Effector CD8-positive, alpha-beta T cell (primary cell): ENCODE data around the gene CADPS.

Experiments
- DNase-seq: peaks from one replicate; lab custom pipeline; 2025; lab: John Stamatoyannopoulos, UW

CADPS gene

GRCh38 chr3:62688050-62688449, 187.2 kb downstream of the CADPS start:
- DNase-seq, result no peak

- no peak for DNase-seq
Measured at GRCh38 chr3:62686503-62687294, 188.5 kb downstream of the CADPS start.

GRCh38 chr3:62682826-62683225, 192.4 kb downstream of the CADPS start:
- DNase-seq, result no peak

- DNase-seq, result no peak
Measured at GRCh38 chr3:62679988-62680387, 195.2 kb downstream of the CADPS start.

GRCh38 chr3:62678841-62679240, 196.4 kb downstream of the CADPS start:
- no peak for DNase-seq

- DNase-seq, result no peak
Measured at GRCh38 chr3:62677926-62678325, 197.3 kb downstream of the CADPS start.

GRCh38 chr3:62676689-62677271, 198.4 kb downstream of the CADPS start:
- DNase-seq, result no peak

- no peak for DNase-seq
Measured at GRCh38 chr3:62675492-62675891, 199.7 kb downstream of the CADPS start.

- DNase-seq, result no peak
Measured at GRCh38 chr3:62672988-62673313, 202.3 kb downstream of the CADPS start.

GRCh38 chr3:62672270-62672987, 202.8 kb downstream of the CADPS start:
- DNase-seq, result no peak

GRCh38 chr3:62670351-62670750, 204.9 kb downstream of the CADPS start:
- no peak for DNase-seq

- DNase-seq, result no peak
Measured at GRCh38 chr3:62669161-62669560, 206.1 kb downstream of the CADPS start.

- no peak for DNase-seq
Measured at GRCh38 chr3:62667714-62668113, 207.5 kb downstream of the CADPS start.

GRCh38 chr3:62665627-62666437, 209.4 kb downstream of the CADPS start:
- DNase-seq, result no peak

GRCh38 chr3:62662677-62663076, 212.5 kb downstream of the CADPS start:
- DNase-seq, result no peak

- no peak for DNase-seq
Measured at GRCh38 chr3:62659660-62660059, 215.6 kb downstream of the CADPS start.

- DNase-seq, result no peak
Measured at GRCh38 chr3:62655691-62656063, 219.5 kb downstream of the CADPS start.

- no peak for DNase-seq
Measured at GRCh38 chr3:62655056-62655690, 220.0 kb downstream of the CADPS start.

- no peak for DNase-seq
Measured at GRCh38 chr3:62653796-62654195, 221.4 kb downstream of the CADPS start.

- DNase-seq, result no peak
Measured at GRCh38 chr3:62647711-62648110, 227.5 kb downstream of the CADPS start.

- DNase-seq, result no peak
Measured at GRCh38 chr3:62644493-62644892, 230.7 kb downstream of the CADPS start.

GRCh38 chr3:62638316-62638715, 236.9 kb downstream of the CADPS start:
- no peak for DNase-seq
